ENCODE measurements around the gene UNC50. TPM values are rescaled to one million over a fixed set of nuclear protein-coding genes. Genes with fewer than 3 reads are reported as not detected.

UNC50 gene
- total and polyA plus RNA-seq, 2 donors (not counting 1 experiment from before 2014, with no cell fraction given) = 27.2 to 38.8 TPM

- no peak overlapping the region for H3K4me2 ChIP-seq (replicated peaks; ENCODE audit: low read depth, low read length, poor library complexity, severe bottlenecking)
- H3K9ac ChIP-seq (ENCODE audit: low read length) = no peak overlapping the region
- peaks cover 2 to 58% of the 10 kb centered on the region in 2 experiments for H3K36me3 ChIP-seq (replicated peaks in 1 of 2; ENCODE audit: control extremely low read depth in 1 of 2, control insufficient read depth in 1 of 2, extremely low read depth in 1 of 2, insufficient read depth in 2 of 2, low read length in 1 of 2)
- intact Hi-C loops (cut with micrococcal nuclease) = no loop called here
- H3K27ac ChIP-seq (ENCODE audit: low read length in 2 of 2) = no peak overlapping the region
- peaks cover 2 to 3% of the 10 kb centered on the region in 2 donors for H3K4me1 ChIP-seq (ENCODE audit: control insufficient read depth in 2 of 2, insufficient read depth in 2 of 2, low read length in 2 of 2)
- H4K20me1 ChIP-seq (ENCODE audit: control insufficient read depth, insufficient read depth, low read length, poor library complexity, severe bottlenecking) = no peaks in the 10 kb centered on the region
- H3K9me3 ChIP-seq (ENCODE audit: control extremely low read depth in 1 of 3, control insufficient read depth in 2 of 3, insufficient read depth in 1 of 3, low read length in 2 of 3) = no peaks in the 10 kb centered on the region
- DNase-seq (no peak), ATAC-seq (ENCODE audit: low read depth) (no peak)
- CTCF ChIA-PET = no interaction called here
- no peak overlapping the region for H3K27ac Mint-ChIP-seq
- H3K27me3 Mint-ChIP-seq = no peaks in the 10 kb centered on the region
- 94% methylated on average over 5 of the region's 5 CpGs for WGBS (ENCODE audit: insufficient coverage)
- no peak overlapping the region for H3K4me3 Mint-ChIP-seq
- H3K9me3 Mint-ChIP-seq (ENCODE audit: insufficient read depth) = no peaks in the 10 kb centered on the region
- H2AFZ ChIP-seq (ENCODE audit: insufficient read depth, low read depth, low read length, poor library complexity, severe bottlenecking) = no peak overlapping the region
- peaks cover 20% of the 10 kb centered on the region for H3K4me1 Mint-ChIP-seq
- POLR2A ChIA-PET = no interaction called here
- no peak for TF ChIP-seq EZH2 (IDR thresholded peaks at IDR 0.05; ENCODE audit: borderline replicate concordance, insufficient read depth, low read depth, low read length, poor library complexity, severe bottlenecking)
- TF ChIP-seq CTCF (IDR thresholded peaks at IDR 0.05) = no peak
- peaks cover 2% of the 10 kb centered on the region for H3K79me2 ChIP-seq (ENCODE audit: control insufficient read depth, insufficient read depth, low read length)
- no peak overlapping the region for H3K4me3 ChIP-seq (ENCODE audit: control extremely low read depth in 1 of 5, extremely low read depth in 1 of 5, insufficient read depth in 1 of 5, low read depth in 2 of 5, low read length in 4 of 5)
- H3K27me3 ChIP-seq (replicated peaks in 1 of 4; ENCODE audit: control extremely low read depth in 1 of 4, control insufficient read depth in 3 of 4, insufficient read depth in 4 of 4, low read length in 3 of 4) = no peaks in the 10 kb centered on the region
Observed at GRCh38 chr2:98615481-98615880, 7.1 kb downstream of the UNC50 start.

- Histone ChIP-seq H3K4me2 (replicated peaks; ENCODE audit: low read depth, low read length, poor library complexity, severe bottlenecking) (no peak overlapping the region), H3K27ac (ENCODE audit: low read length in 2 of 2) (no peak overlapping the region), H3K27me3 (replicated peaks in 1 of 4; ENCODE audit: control extremely low read depth in 1 of 4, control insufficient read depth in 3 of 4, insufficient read depth in 4 of 4, low read length in 3 of 4) (no peaks in the 10 kb centered on the region), H3K79me2 (ENCODE audit: control insufficient read depth, insufficient read depth, low read length) (no peaks in the 10 kb centered on the region), H3K36me3 (replicated peaks in 1 of 2; ENCODE audit: control extremely low read depth in 1 of 2, control insufficient read depth in 1 of 2, extremely low read depth in 1 of 2, insufficient read depth in 2 of 2, low read length in 1 of 2) (peaks cover 2 to 46% of the 10 kb centered on the region in 2 experiments), H2AFZ (ENCODE audit: insufficient read depth, low read depth, low read length, poor library complexity, severe bottlenecking) (no peak overlapping the region), H3K9ac (ENCODE audit: low read length) (no peak overlapping the region), H4K20me1 (ENCODE audit: control insufficient read depth, insufficient read depth, low read length, poor library complexity, severe bottlenecking) (no peaks in the 10 kb centered on the region), H3K4me3 (ENCODE audit: control extremely low read depth in 1 of 5, extremely low read depth in 1 of 5, insufficient read depth in 1 of 5, low read depth in 2 of 5, low read length in 4 of 5) (no peak overlapping the region), H3K4me1 (ENCODE audit: control insufficient read depth in 2 of 2, insufficient read depth in 2 of 2, low read length in 2 of 2) (no peaks in the 10 kb centered on the region), H3K9me3 (ENCODE audit: control extremely low read depth in 1 of 3, control insufficient read depth in 2 of 3, insufficient read depth in 1 of 3, low read length in 2 of 3) (no peaks in the 10 kb centered on the region)
- ChIA-PET CTCF (no interaction called here), POLR2A (no interaction called here)
- TF ChIP-seq EZH2 (IDR thresholded peaks at IDR 0.05; ENCODE audit: borderline replicate concordance, insufficient read depth, low read depth, low read length, poor library complexity, severe bottlenecking) = no peak
- TF ChIP-seq CTCF (IDR thresholded peaks at IDR 0.05) = no peak
- no CpG with 5 or more reads among the region's 5 CpGs for WGBS (ENCODE audit: insufficient coverage)
- intact Hi-C loops (cut with micrococcal nuclease) = no loop called here
- no peaks in the 10 kb centered on the region for H3K9me3 Mint-ChIP-seq (ENCODE audit: insufficient read depth)
- no peak overlapping the region for H3K27ac Mint-ChIP-seq
- H3K4me3 Mint-ChIP-seq = no peak overlapping the region
- no peaks in the 10 kb centered on the region for H3K27me3 Mint-ChIP-seq
- peaks cover 7% of the 10 kb centered on the region for H3K4me1 Mint-ChIP-seq
- no peak for ATAC-seq (ENCODE audit: low read depth)
- DNase-seq = no peak
Observed at GRCh38 chr2:98617149-98617548, 8.8 kb downstream of the UNC50 start.

Data from B cell (primary cell).